Common myeloid progenitor, CD34-positive (primary cell): ENCODE results near the gene BEST1.

Experiments
- CTCF ChIA-PET: fragments of 350-600 bp; sonication (Branson Sonifier 250); formaldehyde crosslinking; loops from one replicate; lab custom pipeline; 2021; ENCODE audit warnings: antibody characterized with exemption; lab: Charles Lee
- POLR2A ChIA-PET: fragments of 350-600 bp; sonication (Branson Sonifier 250); formaldehyde crosslinking; loops from one replicate; lab custom pipeline; 2021; ENCODE audit warnings: antibody characterized with exemption; lab: Charles Lee
- DNase-seq, 3 donors: peaks; one replicate each; pipeline versions ENCODE4 v3.0.0 to v3.0.0-alpha.2; 2013
- H3K27ac ChIP-seq, 2 experiments: 1 replicate in 1 of 2; 2 replicates in 1 of 2; pipeline ENCODE4 v1.7.0; 2013; ENCODE audit warnings: inconsistent platforms in 2 of 2, low read length in 2 of 2, mild to moderate bottlenecking in 2 of 2, low read depth in 1 of 2, moderate library complexity in 1 of 2; ENCODE audit not compliant: severe bottlenecking in 2 of 2, insufficient read depth in 1 of 2, poor library complexity in 1 of 2
- H3K27me3 ChIP-seq, 5 experiments: replicated peaks in 2 of 5; 1 replicate in 3 of 5; 2 replicates in 2 of 5; pipeline versions ENCODE4 v1.6.1 to v1.7.0; 2013; ENCODE audit warnings: low read length in 4 of 5, mild to moderate bottlenecking in 2 of 5, moderate library complexity in 2 of 5, inconsistent platforms in 1 of 5; ENCODE audit not compliant: insufficient read depth in 5 of 5, control insufficient read depth in 4 of 5
- H3K36me3 ChIP-seq, 4 experiments: 1 replicate in 2 of 4; 2 replicates in 2 of 4; pipeline versions ENCODE4 v1.6.1 to v1.7.0; 2013; ENCODE audit warnings: low read length in 3 of 4, control low read depth in 1 of 4, mild to moderate bottlenecking in 1 of 4; ENCODE audit not compliant: control insufficient read depth in 4 of 4, insufficient read depth in 4 of 4
- H3K4me1 ChIP-seq, 4 experiments: 1 replicate in 3 of 4; 2 replicates in 1 of 4; pipeline versions ENCODE4 v1.6.1 to v1.7.1; 2013; ENCODE audit warnings: low read length in 3 of 4, mild to moderate bottlenecking in 3 of 4, control low read depth in 1 of 4, inconsistent platforms in 1 of 4, moderate library complexity in 1 of 4; ENCODE audit not compliant: control insufficient read depth in 4 of 4, insufficient read depth in 4 of 4; ENCODE audit errors: control extremely low read depth in 1 of 4
- H3K4me3 ChIP-seq, 7 experiments: 1 replicate in 4 of 7; 2 replicates in 3 of 7; pipeline versions ENCODE4 v1.5.1 to v1.7.0; 2013; ENCODE audit warnings: mild to moderate bottlenecking in 7 of 7, low read length in 6 of 7, moderate library complexity in 6 of 7, inconsistent platforms in 2 of 7, low read depth in 2 of 7, control low read depth in 1 of 7; ENCODE audit not compliant: insufficient read depth in 4 of 7, control insufficient read depth in 1 of 7; ENCODE audit errors: extremely low read depth in 1 of 7
- H3K9me3 ChIP-seq, 5 experiments: 1 replicate in 4 of 5; 2 replicates in 1 of 5; pipeline versions ENCODE4 v1.6.1 to v1.7.1; 2013; ENCODE audit warnings: low read length in 4 of 5, mild to moderate bottlenecking in 2 of 5, inconsistent platforms in 1 of 5, low read depth in 1 of 5, moderate library complexity in 1 of 5; ENCODE audit not compliant: control insufficient read depth in 4 of 5, insufficient read depth in 2 of 5; ENCODE audit errors: control extremely low read depth in 1 of 5
- WGBS: methylation state at CpG from one replicate; pipeline ENCODE4 v1.1.5; 2013; ENCODE audit not compliant: insufficient coverage; 5-methylcytosine and 5-hydroxymethylcytosine counted together

Gene BEST1

DNA sequence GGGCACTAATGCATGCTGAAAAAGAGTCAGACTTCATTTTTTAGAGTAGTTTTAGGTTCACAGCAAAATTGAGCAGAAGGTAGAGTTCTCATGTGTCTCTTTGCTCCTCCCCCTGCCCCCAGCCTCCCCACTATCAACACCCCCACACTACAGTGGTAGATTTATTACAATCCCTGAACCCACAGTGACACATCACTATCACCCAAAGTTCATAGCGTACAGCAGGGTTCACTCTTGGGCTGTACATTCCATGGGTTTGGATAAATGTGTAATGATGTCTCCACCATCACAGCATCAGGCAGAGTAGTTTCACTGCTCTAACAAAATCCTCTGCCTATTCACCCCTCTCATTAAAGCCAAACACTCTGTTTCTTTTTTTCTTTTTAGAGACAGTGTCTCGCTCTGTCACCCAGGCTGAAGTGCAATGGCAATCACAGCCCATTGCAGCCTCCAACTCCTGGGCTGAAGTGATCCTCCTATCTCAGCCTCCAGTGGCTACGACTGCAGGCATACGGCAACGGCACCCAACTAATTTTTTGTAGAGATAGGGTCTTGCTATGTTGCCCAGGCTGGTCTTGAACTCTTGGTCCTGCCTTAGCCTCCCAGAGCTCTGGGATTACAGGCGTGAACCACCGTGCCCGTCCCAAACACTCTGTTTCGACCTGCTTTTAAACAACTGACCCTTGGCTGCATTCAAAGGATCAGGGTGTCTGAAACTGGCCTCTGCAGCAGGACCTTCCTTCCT is 4.1 kb downstream of the BEST1 start:
- ChIA-PET POLR2A (interaction anchor here (1.1 to 2.1 kb wide), 3 partner anchors 9 to 71 kb away, joined by 5 to 12 read pairs (median 9); partner anchors contain the start of gene FTH1), CTCF (interaction anchor here (0.5 to 14.9 kb wide), 10 partner anchors 9 to 158 kb away, joined by 3 to 380 read pairs (median 3); no protein-coding TSS in a partner anchor)
- no peak overlapping the region for H3K27ac ChIP-seq
- DNase-seq = peak in 2 of 3 donors; percentile 62 to 67
- 100% methylated on average over 8 of the region's 9 CpGs for WGBS
- peaks cover 0 to 3% (median 0%) of the 10 kb centered on the region in 4 experiments for H3K36me3 ChIP-seq
- H3K9me3 ChIP-seq = no peaks in the 10 kb centered on the region
- H3K4me1 ChIP-seq = peaks cover 0 to 23% (median 18%) of the 10 kb centered on the region in 4 experiments
- peaks cover 0 to 5% (median 0%) of the 10 kb centered on the region in 5 experiments for H3K27me3 ChIP-seq
- peak overlapping the region in 1 of 7 experiments; percentile 6 for H3K4me3 ChIP-seq

DNA sequence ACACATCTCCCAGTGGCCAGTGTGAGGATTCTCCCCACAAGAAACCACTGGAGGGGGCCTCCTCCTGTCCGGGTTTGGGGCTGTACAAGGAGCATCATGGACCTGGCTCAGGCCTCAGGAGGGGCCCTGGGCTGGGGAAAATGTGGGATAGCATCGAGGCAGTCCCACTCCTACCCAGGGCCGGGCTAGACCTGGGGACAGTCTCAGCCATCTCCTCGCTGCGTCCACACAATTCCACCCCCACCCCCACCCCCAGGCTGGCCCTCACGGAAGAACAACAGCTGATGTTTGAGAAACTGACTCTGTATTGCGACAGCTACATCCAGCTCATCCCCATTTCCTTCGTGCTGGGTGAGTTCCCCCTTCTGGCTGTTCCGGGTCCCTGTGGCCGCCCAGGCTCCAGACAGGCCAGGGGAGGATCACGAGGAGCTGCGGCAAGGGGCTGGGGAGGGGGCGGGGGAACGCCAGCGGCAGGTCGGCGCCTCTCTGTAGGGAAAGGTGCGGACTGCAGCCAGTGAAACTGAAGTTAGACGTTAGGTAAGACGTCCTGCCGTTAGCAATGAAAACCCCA is 4.8 kb downstream of the BEST1 start:
- peak overlapping the region in 5 of 7 experiments; percentile 15 to 59 (median 32) for H3K4me3 ChIP-seq
- peak in 2 of 3 donors; percentile 84 to 87 for DNase-seq
- H3K27ac ChIP-seq = no peak overlapping the region
- peaks cover 0 to 23% (median 17%) of the 10 kb centered on the region in 4 experiments for H3K4me1 ChIP-seq
- H3K27me3 ChIP-seq = peaks cover 0 to 5% (median 0%) of the 10 kb centered on the region in 5 experiments
- peaks cover 0 to 4% (median 0%) of the 10 kb centered on the region in 4 experiments for H3K36me3 ChIP-seq
- 10% methylated on average over 17 of the region's 21 CpGs for WGBS
- no peaks in the 10 kb centered on the region for H3K9me3 ChIP-seq
- CTCF ChIA-PET = interaction anchor here (0.5 to 14.9 kb wide), 14 partner anchors 9 to 157 kb away, joined by 3 to 380 read pairs (median 3); no protein-coding TSS in a partner anchor
- POLR2A ChIA-PET = interaction anchor here (0.6 to 2.1 kb wide), 5 partner anchors 9 to 466 kb away, joined by 3 to 12 read pairs (median 9); partner anchors contain the start of gene FTH1

DNA sequence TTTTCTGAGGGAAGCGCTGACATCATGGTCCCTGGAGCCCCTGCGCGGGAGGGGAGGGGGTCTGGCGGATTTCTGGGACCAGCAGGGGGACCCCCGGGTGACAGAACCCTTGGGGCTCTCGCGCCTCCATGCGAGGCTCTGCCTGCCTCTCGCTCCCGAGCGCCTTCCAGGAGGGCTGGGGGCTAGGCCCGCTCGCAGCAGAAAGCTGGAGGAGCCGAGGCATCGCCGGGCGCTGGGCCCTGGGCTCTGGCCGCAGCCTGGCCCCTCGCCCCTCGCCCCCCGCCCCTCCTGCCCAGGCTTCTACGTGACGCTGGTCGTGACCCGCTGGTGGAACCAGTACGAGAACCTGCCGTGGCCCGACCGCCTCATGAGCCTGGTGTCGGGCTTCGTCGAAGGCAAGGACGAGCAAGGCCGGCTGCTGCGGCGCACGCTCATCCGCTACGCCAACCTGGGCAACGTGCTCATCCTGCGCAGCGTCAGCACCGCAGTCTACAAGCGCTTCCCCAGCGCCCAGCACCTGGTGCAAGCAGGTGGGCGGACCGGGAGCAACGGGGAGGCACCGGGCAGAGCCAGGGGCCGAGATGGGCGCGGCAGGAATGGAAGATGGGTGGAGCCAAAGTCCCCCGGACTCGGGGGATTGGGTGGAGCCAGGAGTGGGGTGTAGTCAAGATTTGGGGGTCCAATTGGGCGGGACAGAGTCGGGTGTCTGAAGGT is 5.4 kb downstream of the BEST1 start:
- peaks cover 0 to 23% (median 17%) of the 10 kb centered on the region in 4 experiments for H3K4me1 ChIP-seq
- ChIA-PET CTCF (interaction anchor here (0.6 to 14.9 kb wide), 12 partner anchors 8 to 157 kb away, joined by 3 to 380 read pairs (median 3); no protein-coding TSS in a partner anchor), POLR2A (interaction anchor here (0.6 to 2.1 kb wide), 5 partner anchors 8 to 466 kb away, joined by 3 to 12 read pairs (median 9); partner anchors contain the start of gene FTH1)
- peak in 2 of 3 donors; percentile 60 to 67 for DNase-seq
- peaks cover 0 to 5% (median 0%) of the 10 kb centered on the region in 5 experiments for H3K27me3 ChIP-seq
- H3K27ac ChIP-seq = no peak overlapping the region
- H3K36me3 ChIP-seq = peaks cover 0 to 4% (median 0%) of the 10 kb centered on the region in 4 experiments
- 9% methylated on average over 45 of the region's 56 CpGs for WGBS
- H3K9me3 ChIP-seq = no peaks in the 10 kb centered on the region
- H3K4me3 ChIP-seq = peak overlapping the region in 5 of 7 experiments; percentile 15 to 59 (median 32)

DNA sequence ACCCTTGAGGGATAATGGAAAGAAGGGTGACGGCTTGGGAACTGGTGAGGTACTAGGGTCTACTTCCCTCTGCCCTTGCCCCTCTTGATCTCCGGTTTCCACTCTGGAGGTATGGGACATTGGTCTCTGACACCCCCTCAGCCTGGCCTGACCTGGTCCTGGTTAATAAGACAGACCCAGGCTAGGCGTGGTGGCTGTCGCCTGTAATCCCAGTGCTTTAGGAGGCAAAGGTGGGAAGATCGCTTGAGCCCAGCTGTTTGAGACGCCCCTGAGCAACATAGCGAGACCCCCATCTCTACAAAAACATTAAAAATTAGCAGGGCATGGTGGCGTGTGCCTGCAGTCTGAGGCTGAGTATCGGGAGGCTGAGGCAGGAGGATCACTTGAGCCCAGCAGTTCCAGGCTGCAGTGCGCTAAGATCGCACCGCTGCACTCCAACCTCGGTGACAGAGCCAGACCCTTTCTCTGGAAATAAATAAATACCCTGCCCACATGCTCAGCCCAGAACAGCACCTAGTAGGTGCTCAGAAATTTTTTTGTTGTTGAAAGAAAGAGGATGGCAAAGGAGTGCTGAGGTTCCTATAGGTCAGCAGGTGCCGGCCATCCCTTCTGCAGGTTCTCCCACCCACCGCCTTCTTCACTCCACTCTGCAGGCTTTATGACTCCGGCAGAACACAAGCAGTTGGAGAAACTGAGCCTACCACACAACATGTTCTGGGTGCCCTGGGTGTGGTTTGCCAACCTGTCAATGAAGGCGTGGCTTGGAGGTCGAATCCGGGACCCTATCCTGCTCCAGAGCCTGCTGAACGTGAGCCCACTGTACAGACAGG is 6.3 kb downstream of the BEST1 start:
- Histone ChIP-seq H3K36me3 (peaks cover 0 to 4% (median 0%) of the 10 kb centered on the region in 4 experiments), H3K4me1 (peaks cover 0 to 23% (median 17%) of the 10 kb centered on the region in 4 experiments), H3K9me3 (no peaks in the 10 kb centered on the region), H3K4me3 (peak overlapping the region in 1 of 7 experiments; percentile 32), H3K27me3 (peaks cover 0 to 5% (median 0%) of the 10 kb centered on the region in 5 experiments), H3K27ac (no peak overlapping the region)
- no peak for DNase-seq
- POLR2A ChIA-PET = interaction anchor here (2.1 kb wide), 1 partner anchor 11 kb away, joined by 12 read pairs; the partner anchor contains the start of gene FTH1
- CTCF ChIA-PET = interaction anchor here (1.8 to 14.9 kb wide), 2 partner anchors 54 to 125 kb away, joined by 14 to 380 read pairs; no protein-coding TSS in a partner anchor
- WGBS = 94% methylated on average over 11 of the region's 20 CpGs

DNA sequence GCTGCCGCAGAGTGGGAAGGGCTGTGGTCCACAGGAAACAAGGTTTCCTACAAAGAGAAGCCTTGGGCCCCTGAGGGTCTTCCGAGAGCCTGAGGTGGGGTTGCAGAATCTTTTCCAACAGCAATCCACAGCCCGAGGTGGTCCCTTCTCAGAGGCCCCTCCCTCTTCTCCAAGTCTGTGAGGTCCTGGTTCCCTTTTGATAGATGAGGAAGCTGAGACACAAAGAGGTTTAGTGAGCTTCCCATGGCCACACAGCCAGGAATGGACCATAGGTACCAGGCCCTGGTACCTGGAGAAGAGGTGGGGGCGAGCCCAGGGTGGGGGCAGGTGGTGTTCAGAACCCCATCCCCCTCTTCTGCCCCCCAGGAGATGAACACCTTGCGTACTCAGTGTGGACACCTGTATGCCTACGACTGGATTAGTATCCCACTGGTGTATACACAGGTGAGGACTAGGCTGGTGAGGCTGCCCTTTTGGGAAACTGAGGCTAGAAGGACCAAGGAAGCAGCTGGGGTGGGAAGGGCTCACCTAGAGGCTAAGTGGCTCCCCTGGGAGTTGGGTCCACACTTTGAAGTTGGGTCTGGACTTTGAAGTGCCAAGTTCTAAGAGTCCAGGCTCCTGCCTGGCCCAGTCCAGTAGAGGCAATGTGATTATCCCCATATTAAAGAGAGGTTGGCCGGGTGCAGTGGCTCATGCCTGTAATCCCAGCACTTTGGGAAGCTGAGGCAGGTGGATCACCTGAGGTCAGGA is 7.0 kb downstream of the BEST1 start:
- Histone ChIP-seq H3K4me3 (no peak overlapping the region), H3K27me3 (peaks cover 0 to 5% (median 0%) of the 10 kb centered on the region in 5 experiments), H3K36me3 (peaks cover 0 to 4% (median 0%) of the 10 kb centered on the region in 4 experiments), H3K9me3 (no peaks in the 10 kb centered on the region), H3K27ac (no peak overlapping the region), H3K4me1 (peaks cover 0 to 29% (median 24%) of the 10 kb centered on the region in 4 experiments)
- 100% methylated on average over 4 of the region's 7 CpGs for WGBS
- POLR2A ChIA-PET = interaction anchor here (0.7 kb wide), 1 partner anchor 44 kb away, joined by 3 read pairs; no protein-coding TSS in a partner anchor
- DNase-seq = no peak
- CTCF ChIA-PET = interaction anchor here (0.6 to 14.9 kb wide), 6 partner anchors 9 to 72 kb away, joined by 3 to 380 read pairs (median 4); partner anchors contain the start of gene FTH1
